Activated naive CD4-positive, alpha-beta T cell (primary cell): ENCODE measurements around the gene TIPARP.
"Not testable (repeated sequence)": the region's sequence is repeated elsewhere in the genome, so short reads cannot be mapped to it uniquely, and the experiment has no call there.

Experiments used
- DNase-seq, 4 experiments: peaks; one replicate each; lab custom pipeline; 2025; lab: John Stamatoyannopoulos, UW

The TIPARP gene

DNA sequence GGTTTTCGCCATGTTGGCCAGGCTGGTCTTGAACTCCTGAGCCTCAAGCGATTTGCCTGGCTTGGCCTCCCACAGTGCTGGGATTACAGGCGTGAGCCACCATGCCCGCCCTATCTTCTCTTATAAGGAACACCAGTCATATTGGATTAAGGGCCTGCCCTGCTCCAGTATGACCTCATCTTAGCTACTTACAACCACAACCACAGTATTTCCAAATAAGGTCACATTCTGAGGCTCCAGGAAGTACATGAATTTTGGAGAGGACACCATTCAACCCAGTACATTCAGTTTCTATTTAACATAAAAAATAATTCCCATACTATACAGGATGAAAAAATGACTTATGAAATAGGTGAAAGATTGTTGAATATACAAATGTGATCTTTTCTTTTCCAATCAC is 37.6 kb downstream of the TIPARP start:
- not testable (repeated sequence) for DNase-seq

GRCh38 chr3:156716105-156716862 is 41.9 kb downstream of the TIPARP start:
- no peak for DNase-seq

DNA sequence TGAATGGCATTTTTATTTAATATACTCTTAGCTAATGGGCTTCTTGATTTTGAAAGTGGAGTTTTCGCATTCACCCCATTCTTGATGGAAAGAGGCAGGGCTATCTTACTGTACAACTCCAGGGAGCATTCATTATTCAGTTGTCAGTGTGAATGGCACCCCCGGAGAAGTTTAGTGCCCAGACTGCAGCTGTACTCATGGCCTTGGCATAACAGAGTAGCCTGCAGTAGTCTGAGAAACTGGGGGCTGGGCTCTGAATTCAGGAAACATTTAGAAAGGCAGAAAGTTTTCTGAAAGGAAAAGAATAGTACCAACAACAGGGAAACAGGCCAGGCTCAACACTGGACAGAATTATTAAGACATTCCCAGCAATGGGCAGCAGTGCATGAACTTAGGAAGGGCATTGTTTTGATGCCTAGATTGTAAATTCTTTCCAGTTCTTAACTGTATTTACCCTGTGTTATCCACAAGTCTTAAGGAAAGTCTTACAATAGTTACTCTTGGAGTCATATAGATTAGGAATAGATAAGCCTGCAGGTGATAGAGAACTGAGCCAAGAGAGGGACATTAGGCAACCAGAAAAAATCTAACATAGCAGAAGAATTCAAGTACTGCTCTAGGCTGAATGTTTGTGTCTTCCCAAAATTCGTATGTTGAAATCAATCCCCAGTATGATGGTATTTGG is 44.4 kb downstream of the TIPARP start:
- DNase-seq: no peak

DNA sequence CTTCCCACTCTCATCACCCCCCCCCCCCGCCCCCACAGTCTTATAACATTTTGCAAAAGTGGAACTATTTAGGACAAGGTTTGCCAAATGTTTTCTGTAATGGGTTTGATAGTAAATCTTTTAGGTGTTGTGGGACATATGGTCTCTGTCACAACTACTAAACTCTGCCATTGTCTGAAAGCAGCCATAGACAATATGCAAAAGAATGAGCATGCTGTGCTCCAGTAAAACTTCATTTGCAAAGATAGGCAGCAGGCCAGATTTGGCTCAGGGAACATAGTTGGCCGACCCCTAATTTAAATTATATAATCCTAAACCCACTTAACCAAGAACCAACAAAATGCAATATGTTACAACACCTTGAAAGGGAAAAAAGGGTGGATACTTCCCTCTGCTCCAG is 46.4 kb downstream of the TIPARP start:
- no peak for DNase-seq

DNA sequence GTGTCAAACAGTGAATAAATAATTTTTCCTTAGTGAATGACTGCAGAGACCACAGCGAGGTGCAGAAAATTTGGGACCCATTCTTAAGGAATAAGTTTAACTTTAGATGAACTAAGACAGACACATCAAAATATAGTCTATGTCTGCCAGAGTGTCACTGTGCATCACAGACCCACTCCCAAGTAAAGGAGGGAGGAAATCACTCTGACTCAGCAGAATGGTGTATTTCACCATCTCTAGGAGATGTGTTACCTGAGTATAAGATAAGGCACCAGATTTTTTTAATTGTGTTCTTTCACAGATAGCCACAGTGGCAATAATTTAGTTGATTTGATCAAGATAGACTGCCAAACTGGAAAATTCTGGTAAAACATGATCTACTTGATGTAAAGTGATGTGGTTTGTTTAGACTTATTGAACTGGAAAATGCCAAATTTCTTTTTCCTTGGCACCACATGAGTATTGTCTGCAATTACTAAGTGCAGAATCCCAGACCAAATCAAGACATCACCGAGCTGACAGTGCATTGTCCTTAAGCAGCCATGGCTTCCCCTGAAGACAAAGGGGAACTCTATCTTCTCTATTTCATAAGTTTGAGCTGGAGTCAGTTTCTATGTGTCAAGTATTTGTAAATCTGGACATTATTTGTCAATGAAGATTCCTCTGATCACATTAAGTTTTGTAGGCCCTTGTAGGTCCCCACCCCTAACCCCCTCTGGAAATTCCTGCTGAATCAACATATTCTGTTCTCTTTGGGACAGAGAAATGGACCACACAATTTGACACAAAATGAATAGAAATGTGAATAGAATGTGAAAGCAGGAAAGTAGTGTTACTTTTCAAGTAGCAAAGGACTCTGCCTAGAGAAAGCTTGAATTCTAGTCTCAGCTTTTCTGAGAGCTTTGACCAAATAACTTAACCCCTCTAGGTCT is 47.6 kb downstream of the TIPARP start:
- no peak for DNase-seq

GRCh38 chr3:156723182-156723619 is 48.8 kb downstream of the TIPARP start:
- no peak for DNase-seq

DNA sequence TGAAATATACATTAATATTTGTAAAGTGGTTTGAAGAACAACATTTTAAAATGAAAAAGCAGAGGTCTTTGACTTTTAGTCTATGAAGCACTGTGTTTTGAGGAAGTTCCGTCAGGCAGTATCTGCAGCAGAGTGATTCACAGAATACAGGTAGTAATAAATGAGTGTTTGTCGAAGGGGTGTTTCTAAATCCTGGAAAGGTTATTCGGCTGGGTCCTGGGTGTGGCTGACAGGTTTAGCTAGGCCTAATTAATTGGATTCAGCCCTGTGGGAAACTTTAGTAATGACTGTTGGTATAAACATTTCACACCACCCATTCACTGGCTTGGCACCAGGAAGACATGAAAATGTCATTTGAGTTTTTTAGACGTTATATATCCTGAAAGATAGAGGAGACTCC is 51.3 kb downstream of the TIPARP start:
- no peak for DNase-seq

- no peak for DNase-seq
Measured at GRCh38 chr3:156726456-156726855, 52.1 kb downstream of the TIPARP start.

GRCh38 chr3:156727519-156728205 is 53.3 kb downstream of the TIPARP start:
- DNase-seq: no peak

DNA sequence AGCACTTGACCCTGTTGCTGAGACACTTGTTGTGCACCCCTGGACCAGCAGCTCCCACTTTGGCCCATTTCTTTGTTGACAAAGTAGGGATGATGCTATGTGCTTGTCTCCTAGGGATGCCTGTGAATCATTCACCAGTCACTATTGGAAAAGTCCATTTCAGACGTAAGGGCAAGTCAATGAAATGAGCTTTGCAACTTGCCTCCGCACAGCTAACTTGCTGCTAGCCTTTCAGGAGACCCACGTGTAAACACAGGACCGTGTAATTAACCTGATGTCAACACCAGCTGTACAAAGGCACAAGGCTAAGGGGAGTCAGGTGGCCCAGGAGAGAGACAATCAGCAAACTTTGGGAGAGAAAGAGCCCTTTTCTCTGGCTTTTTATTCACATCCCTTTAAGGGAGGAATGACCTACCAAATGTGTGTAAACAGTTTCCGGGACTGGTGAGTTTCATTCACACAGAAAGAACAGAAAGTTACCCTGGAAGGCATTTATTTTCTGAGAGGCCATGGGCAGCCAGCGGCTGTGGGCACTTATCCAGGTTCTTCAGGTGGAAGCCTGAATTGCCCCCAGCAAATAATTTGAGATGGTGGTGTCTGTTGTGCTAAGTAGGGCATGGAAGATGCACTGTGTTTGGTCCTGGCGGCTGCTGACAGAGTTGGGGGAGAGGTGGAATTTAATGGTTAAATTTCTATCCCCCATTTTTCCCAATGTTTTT is 54.0 kb downstream of the TIPARP start:
- no peak for DNase-seq

DNA sequence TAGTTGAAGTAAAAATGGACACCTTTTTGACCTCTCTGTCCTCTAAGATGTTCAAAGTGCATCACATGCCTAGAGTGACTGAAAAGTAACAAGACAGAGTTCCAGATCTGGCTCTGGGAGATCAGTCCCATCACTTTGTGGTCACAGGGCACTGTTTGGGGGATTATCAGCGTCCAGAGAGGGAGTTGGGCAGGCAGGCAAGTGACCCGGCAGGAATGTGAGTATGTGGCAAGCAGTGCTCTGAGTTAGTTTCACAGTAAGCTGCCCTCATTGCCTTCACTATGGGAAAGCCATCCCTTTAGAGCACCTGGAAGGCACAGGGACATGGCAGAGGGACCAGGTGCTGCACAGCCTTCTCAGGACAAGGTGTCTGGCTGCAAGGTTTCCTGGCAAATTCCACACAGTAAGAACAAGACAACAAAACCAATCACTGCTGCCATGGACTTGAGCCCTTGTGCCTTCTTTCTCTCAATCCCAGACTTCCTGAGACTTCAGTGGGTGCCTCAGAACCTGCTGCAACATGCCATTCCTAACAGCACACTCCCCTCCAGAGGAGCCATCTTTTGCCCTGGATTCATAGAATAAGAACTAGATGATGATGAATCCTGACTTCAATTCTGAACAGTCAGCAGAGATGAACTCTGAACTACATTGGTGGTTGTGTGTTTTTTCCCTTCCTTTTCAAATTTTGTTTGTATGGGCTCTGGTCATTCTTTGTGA is 55.2 kb downstream of the TIPARP start:
- no peak for DNase-seq

- DNase-seq: no peak
Measured at GRCh38 chr3:156731813-156732212, 57.4 kb downstream of the TIPARP start.

GRCh38 chr3:156732261-156732660 is 57.9 kb downstream of the TIPARP start:
- DNase-seq: no peak

DNA sequence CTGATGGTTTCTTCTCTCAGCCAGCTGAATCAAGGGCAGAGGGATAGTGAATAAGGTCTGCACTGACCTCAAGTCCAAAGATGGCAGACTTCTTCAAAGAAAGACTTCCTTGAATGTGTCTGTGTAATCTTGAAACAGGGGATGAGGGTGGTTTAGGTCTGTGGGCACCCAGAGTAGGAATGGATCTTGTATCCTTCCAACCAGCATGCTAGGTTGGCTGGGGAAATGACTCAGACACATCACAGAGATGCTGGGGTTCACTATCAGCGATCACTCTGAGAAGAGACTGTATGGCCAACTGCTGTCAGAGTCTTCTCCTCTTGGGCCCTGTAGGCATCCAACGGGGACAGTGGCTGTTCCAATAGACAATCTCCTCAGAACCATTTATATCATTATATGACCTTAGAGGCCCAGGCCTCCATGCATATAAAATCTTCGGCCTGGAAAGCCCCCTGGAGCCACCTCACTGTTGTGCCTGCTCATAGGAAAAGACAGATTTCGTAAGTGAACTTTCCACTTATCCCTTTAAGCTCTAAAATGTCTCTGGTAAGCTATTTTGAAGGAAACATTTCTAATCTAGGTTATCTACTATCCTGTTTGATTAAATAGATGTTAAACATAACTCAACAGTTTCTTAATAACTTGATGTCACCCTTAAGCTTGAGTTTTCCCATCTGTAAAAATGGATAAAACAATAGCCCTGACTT is 58.5 kb downstream of the TIPARP start:
- no peak for DNase-seq

- not testable (repeated sequence) for DNase-seq
Measured at GRCh38 chr3:156734661-156735060, 60.3 kb downstream of the TIPARP start.

DNA sequence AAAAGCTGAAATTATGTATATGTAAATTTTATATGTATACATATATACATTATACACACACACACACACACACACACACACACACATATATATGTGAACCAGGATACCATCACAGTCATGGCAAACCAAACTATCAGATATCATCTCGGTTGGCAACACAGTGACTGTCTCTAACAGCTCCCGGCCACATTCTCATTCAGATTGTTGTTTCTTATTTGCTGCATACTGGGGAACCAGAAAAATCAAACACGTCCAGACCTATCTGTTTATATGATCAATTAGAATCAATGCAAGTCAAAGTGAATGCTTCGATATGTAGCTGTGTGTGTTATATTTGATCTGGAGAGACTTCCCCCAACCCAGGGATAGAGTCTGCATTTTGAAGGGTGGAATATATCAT is 61.1 kb downstream of the TIPARP start:
- DNase-seq: no peak

DNA sequence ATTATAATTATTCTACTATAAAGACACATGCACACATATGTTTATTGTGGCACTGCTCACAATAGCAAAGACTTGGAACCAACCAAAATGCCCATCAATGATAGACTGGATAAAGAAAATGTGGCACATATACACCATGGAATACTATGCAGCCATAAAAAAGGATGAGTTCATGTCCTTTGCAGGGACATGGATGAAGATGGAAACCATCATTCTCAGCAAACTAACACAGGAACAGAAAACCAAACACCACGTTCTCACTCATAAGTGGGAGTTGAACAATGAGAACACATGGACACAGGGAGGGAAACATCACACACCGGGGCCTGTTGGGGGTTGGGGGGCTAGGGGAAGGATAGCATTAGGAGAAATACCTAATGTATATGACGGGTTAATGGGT is 62.7 kb downstream of the TIPARP start:
- DNase-seq: not testable (repeated sequence)

GRCh38 chr3:156738251-156738650 is 63.9 kb downstream of the TIPARP start:
- no peak for DNase-seq

DNA sequence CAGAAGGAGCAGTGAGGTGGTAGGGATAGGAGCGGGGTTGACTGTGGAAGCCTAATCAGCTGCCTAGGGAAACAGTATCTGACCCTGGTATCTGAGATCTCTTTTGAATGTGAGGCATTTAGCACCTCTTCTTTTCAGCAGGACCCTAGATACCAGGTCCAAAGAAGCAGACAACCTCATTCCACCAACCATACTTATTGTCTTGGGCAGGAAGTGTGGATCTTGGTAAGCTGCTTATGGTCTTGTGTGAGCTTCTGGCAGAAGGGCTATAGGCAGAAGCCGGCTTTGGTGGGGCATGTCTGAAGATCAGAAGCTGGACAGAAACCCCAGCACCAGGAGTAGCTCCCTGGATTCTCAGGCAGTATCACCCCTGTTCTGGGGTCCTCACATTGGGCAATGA is 65.6 kb downstream of the TIPARP start:
- no peak for DNase-seq

- DNase-seq: not testable (repeated sequence)
Measured at GRCh38 chr3:156740581-156740980, 66.2 kb downstream of the TIPARP start.
